SH-SY5Y (cell line): ENCODE data around the gene MRM2.

Source experiments
- GATA2 ChIP-seq: IDR thresholded peaks from 2 replicates; pipeline ENCODE4 v1.6.1; 2011; ENCODE audit warnings: mild to moderate bottlenecking, low read depth, low read length
- GATA3 ChIP-seq: IDR thresholded peaks from 2 replicates; pipeline ENCODE4 v1.6.1; 2011; ENCODE audit warnings: low read depth, mild to moderate bottlenecking, low read length, moderate library complexity

DNA sequence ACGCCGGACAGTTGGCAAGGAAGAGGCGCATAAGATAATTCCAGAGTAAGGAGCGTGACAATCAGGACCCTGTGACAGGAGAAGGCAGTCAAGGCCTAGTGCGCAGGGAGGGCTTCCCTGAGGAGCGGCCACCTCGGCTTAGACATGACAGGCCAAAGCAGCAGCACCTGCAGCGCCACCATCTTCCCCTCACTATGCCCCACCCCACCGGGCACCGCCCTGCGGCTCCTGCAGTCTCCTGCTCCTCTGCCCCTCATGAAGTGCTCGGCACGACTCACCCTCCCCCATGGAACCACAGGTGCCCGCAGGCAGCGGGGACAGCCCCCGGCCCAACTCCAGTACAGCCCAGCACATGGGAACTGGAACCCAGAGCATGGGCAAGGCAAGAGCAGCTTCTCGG is 21.1 kb downstream of the MRM2 start:
- TF ChIP-seq GATA2, result no peak
- no peak for TF ChIP-seq GATA3
